ENCODE results near the gene NR1D2. TPM values are rescaled to one million over a fixed set of nuclear protein-coding genes. Genes with fewer than 3 reads are reported as not detected.

The NR1D2 gene
- total RNA-seq, 1 donor from 2014 or later, result 25.0 TPM

DNA sequence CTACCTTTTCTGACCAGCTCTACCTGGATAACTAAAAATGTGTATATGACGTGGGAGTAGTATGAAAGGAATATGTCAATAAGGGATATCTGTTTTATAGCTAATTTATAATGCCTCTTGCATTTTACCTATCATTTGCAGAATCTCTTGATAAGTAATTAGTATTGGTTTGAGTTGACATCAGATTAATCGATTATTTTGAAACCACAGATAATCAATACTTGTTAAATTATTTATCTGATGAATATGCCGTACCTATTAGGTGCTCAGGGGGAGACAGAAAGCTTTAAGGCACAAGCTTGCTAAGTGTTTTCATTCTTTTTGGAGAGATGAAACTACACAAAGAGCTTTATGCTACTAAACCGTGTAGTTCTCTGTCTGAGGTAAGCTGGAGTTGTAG, 24.3 kb downstream of the NR1D2 start:
- POLR2A ChIA-PET, result interaction anchor here (0.6 kb wide), 1 partner anchor 243 kb away, joined by 5 read pairs; no protein-coding TSS in a partner anchor
- intact Hi-C loops (cut with micrococcal nuclease), result no loop called here
- H3K27ac Mint-ChIP-seq, result no peak overlapping the region
- ATAC-seq (ENCODE audit: low read depth) (no peak), DNase-seq (no peak)
- TF ChIP-seq, protein P1, sequence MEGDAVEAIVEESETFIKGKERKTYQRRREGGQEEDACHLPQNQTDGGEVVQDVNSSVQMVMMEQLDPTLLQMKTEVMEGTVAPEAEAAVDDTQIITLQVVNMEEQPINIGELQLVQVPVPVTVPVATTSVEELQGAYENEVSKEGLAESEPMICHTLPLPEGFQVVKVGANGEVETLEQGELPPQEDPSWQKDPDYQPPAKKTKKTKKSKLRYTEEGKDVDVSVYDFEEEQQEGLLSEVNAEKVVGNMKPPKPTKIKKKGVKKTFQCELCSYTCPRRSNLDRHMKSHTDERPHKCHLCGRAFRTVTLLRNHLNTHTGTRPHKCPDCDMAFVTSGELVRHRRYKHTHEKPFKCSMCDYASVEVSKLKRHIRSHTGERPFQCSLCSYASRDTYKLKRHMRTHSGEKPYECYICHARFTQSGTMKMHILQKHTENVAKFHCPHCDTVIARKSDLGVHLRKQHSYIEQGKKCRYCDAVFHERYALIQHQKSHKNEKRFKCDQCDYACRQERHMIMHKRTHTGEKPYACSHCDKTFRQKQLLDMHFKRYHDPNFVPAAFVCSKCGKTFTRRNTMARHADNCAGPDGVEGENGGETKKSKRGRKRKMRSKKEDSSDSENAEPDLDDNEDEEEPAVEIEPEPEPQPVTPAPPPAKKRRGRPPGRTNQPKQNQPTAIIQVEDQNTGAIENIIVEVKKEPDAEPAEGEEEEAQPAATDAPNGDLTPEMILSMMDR (IDR thresholded peaks at IDR 0.05), result no peak
- H3K27me3 Mint-ChIP-seq, result no peaks in the 10 kb centered on the region
- CTCF ChIA-PET, result interaction anchor here (1.2 kb wide), 1 partner anchor 81 kb away, joined by 3 read pairs; no protein-coding TSS in a partner anchor
- peaks cover 73% of the 10 kb centered on the region for H3K36me3 Mint-ChIP-seq (ENCODE audit: low read depth)
- H3K9me3 Mint-ChIP-seq, result no peaks in the 10 kb centered on the region
- no peak overlapping the region for H3K4me3 Mint-ChIP-seq
- H3K4me1 Mint-ChIP-seq, result no peaks in the 10 kb centered on the region

DNA sequence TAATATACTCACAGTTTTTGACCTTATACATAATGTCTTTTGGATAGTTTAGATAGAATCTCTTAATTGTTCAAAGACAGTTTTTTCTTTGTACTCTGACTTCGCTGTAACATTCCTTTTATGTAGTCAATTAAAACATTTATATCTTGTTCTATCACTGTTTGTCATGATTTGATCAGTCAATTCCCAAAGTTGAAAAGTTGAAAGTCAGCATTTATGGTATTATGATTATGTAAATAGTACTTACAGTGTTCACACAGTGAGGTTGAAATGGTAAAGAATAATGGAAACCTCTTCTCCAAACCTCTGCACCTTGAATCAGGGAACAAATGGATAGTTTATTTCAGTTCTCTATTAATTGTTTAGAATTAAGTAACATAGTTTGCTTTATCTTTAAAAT, 26.6 kb downstream of the NR1D2 start:
- ChIA-PET POLR2A (no interaction called here), CTCF (no interaction called here)
- Mint-ChIP-seq H3K9me3 (no peaks in the 10 kb centered on the region), H3K4me3 (no peak overlapping the region), H3K27ac (no peak overlapping the region), H3K27me3 (no peaks in the 10 kb centered on the region), H3K36me3 (ENCODE audit: low read depth) (peaks cover 67% of the 10 kb centered on the region), H3K4me1 (no peaks in the 10 kb centered on the region)
- TF ChIP-seq, protein P1 (IDR thresholded peaks at IDR 0.05), result no peak
- DNase-seq (no peak), ATAC-seq (ENCODE audit: low read depth) (no peak)
- intact Hi-C loops (cut with micrococcal nuclease), result no loop called here

GRCh38 chr3:23976555-23976954, 31.5 kb downstream of the NR1D2 start:
- intact Hi-C loops (cut with micrococcal nuclease), result no loop called here
- H3K27ac Mint-ChIP-seq, result no peak overlapping the region
- POLR2A ChIA-PET, result no interaction called here

DNA sequence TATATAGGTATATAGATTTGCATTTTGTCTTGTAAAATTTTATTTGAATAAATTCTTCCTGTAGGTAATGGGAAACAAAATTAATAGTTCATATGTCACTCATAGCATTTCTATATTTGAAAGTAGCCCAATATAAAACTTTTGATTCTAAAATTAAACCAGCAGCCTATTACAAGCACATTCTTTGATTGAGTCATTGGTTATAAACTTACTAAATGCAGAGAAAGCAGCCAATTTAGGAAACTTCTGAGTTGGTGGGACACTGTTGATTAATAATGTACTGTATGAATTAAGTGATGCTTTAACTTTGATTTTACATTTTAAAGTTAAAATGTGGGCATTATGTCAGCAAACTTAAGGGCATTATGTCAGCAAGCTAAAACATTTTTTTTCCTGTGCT, 34.5 kb downstream of the NR1D2 start:
- H3K36me3 Mint-ChIP-seq (ENCODE audit: low read depth), result peaks cover 31% of the 10 kb centered on the region
- no peaks in the 10 kb centered on the region for H3K27me3 Mint-ChIP-seq
- TF ChIP-seq, protein P1 (IDR thresholded peaks at IDR 0.05), result no peak
- peaks cover 3% of the 10 kb centered on the region for H3K4me1 Mint-ChIP-seq
- intact Hi-C loops (cut with micrococcal nuclease), result no loop called here
- ATAC-seq (ENCODE audit: low read depth) (no peak), DNase-seq (no peak)
- H3K27ac Mint-ChIP-seq, result no peak overlapping the region
- H3K4me3 Mint-ChIP-seq, result no peak overlapping the region
- CTCF ChIA-PET, result no interaction called here
- POLR2A ChIA-PET, result no interaction called here
- no peaks in the 10 kb centered on the region for H3K9me3 Mint-ChIP-seq

More at GRCh38 chr3:23976555-23976954, 31.5 kb downstream of the NR1D2 start:
- Mint-ChIP-seq H3K9me3 (no peaks in the 10 kb centered on the region), H3K4me3 (no peak overlapping the region), H3K4me1 (no peaks in the 10 kb centered on the region), H3K36me3 (ENCODE audit: low read depth) (peaks cover 53% of the 10 kb centered on the region), H3K27me3 (no peaks in the 10 kb centered on the region)
- CTCF ChIA-PET, result no interaction called here
- DNase-seq, result no peak
- ATAC-seq (ENCODE audit: low read depth), result no peak
- TF ChIP-seq, protein P1 (IDR thresholded peaks at IDR 0.05), result no peak

DNA sequence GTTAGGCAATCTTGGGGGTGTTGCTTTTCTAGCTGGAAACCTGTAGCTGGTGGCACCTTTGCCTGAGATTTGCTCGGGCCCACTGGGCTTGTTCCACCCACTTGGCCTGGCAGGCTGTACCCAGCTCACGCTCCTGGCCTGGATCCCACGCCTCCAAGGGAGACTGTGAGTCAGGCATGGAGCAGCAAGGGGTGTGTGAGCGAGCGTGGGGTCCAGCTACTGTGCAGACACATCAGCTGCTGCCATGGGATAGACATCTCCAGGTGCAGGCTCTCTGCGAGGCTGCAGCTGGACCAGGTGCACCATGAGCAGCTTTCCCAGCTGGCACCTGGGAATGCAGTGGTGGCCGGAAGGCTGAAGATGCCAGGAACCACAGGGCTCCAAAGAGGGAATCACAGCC, 36.0 kb downstream of the NR1D2 start:
- Mint-ChIP-seq H3K36me3 (ENCODE audit: low read depth) (peaks cover 25% of the 10 kb centered on the region), H3K27ac (no peak overlapping the region), H3K4me3 (no peak overlapping the region), H3K4me1 (peaks cover 9% of the 10 kb centered on the region), H3K9me3 (no peaks in the 10 kb centered on the region), H3K27me3 (no peaks in the 10 kb centered on the region)
- DNase-seq (no peak), ATAC-seq (ENCODE audit: low read depth) (no peak)
- CTCF ChIA-PET, result no interaction called here
- intact Hi-C loops (cut with micrococcal nuclease), result no loop called here
- POLR2A ChIA-PET, result interaction anchor here (0.9 kb wide), 1 partner anchor 64 kb away, joined by 3 read pairs; the partner anchor contains the start of genes NKIRAS1 and RPL15
- TF ChIP-seq, protein P1 (IDR thresholded peaks at IDR 0.05), result no peak
